Measurements from ENCODE around the gene RECK. TPM values are rescaled to one million over a fixed set of nuclear protein-coding genes. Genes with fewer than 3 reads are reported as not detected.

Gene RECK
- total RNA-seq, 4 donors from 2014 or later, result 7.1 to 20.0 (median 18.6) TPM

DNA sequence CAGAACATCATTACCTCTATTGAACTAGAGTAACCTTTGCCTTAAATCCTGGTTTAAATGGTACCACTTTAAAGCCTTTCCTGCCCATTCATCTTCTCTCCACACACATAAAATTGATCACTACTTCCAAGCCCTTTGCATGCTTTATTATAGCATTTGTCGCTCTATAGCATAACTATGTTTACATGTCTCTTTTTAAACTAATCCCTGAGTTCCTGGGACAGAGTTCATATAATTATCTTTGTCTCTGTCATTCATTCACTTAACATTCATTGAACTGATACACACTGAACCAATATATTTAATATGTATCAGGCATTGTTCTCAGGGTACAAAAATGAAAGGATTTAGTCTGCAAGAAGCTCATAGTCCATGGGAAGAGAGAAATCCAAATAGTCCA is 37.3 kb downstream of the RECK start:
- Histone ChIP-seq H3K27me3 (no peaks in the 10 kb centered on the region), H3K9me3 (no peaks in the 10 kb centered on the region), H3K4me3 (replicated peaks in 1 of 3) (no peak overlapping the region), H3K27ac (peak overlapping the region in 1 of 3 donors; percentile 2), H3K4me1 (peaks cover 13 to 20% of the 10 kb centered on the region in 2 donors), H3K36me3 (no peaks in the 10 kb centered on the region)
- intact Hi-C loops (cut with DNase I), result no loop called here
- DNase-seq, result no peak
- 93 to 98% methylated on average over 1 of the region's 1 CpG for WGBS, 2 donors
- TF ChIP-seq, protein P1, sequence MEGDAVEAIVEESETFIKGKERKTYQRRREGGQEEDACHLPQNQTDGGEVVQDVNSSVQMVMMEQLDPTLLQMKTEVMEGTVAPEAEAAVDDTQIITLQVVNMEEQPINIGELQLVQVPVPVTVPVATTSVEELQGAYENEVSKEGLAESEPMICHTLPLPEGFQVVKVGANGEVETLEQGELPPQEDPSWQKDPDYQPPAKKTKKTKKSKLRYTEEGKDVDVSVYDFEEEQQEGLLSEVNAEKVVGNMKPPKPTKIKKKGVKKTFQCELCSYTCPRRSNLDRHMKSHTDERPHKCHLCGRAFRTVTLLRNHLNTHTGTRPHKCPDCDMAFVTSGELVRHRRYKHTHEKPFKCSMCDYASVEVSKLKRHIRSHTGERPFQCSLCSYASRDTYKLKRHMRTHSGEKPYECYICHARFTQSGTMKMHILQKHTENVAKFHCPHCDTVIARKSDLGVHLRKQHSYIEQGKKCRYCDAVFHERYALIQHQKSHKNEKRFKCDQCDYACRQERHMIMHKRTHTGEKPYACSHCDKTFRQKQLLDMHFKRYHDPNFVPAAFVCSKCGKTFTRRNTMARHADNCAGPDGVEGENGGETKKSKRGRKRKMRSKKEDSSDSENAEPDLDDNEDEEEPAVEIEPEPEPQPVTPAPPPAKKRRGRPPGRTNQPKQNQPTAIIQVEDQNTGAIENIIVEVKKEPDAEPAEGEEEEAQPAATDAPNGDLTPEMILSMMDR (IDR thresholded peaks at IDR 0.05), result no peak

DNA sequence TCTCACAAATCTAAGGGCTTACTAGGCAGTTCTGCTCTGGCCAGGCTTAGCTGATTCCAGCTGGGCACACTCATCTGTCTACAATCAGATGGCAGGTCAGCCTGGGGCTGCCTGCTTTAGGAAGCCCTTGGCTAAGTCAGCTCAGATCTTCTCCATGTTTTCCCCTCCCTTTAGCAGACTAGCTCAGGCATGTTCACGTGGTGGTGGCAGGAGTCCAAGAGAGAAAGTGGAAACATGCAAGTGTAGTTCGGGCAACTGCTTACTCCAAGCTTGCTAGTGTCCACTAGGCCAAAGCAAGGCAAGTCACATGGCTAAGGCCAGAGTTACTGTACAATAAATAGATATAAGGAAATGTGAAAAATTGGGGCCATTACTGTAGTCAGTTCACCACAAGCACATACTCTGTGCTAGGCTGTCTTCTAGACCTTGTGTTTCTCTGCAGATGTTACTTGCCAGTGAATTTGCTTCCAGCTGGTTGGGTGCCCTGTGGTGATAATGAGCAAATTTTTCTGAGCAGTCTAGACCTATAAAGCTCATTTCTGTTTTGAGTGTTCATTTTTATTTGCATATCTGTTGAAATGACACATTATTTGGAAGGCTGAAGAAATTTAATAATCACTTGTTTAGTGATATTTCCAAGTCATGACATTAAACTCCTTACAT is 38.3 kb downstream of the RECK start:
- peak; percentile 89 to 94 for DNase-seq
- TF ChIP-seq, protein P1 (IDR thresholded peaks at IDR 0.05), result no peak
- no peak for TF ChIP-seq POLR2A (IDR thresholded peaks at IDR 0.05)
- Histone ChIP-seq H3K9me3 (no peaks in the 10 kb centered on the region), H3K36me3 (no peaks in the 10 kb centered on the region), H3K4me1 (peaks cover 13 to 20% of the 10 kb centered on the region in 2 donors), H3K27ac (peak overlapping the region in 1 of 3 donors; percentile 2), H3K27me3 (no peaks in the 10 kb centered on the region), H3K4me3 (replicated peaks in 1 of 3) (no peak overlapping the region)
- intact Hi-C loops (cut with DNase I), result no loop called here
- 5 to 6% methylated on average over 2 of the region's 2 CpGs for WGBS, 2 donors

DNA sequence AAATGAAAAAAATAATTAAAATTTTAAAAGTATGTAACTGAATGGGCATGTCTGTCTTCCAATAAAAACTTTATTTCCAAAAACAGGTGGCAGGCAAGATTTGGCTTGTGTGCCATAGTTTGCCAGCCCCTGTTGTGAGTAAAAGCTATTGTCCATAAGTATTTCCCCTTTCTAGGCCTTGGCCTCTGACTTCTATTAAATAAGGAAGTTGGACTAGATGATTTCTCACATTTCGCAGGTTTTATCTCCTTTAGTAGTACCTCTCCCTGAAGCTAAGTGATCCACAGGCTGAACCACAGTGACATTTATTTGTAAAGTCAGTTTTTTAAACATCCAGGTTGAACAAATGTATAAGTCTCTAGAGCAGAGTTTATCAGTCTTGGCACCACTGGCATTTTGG is 41.3 kb downstream of the RECK start:
- Histone ChIP-seq H3K4me3 (replicated peaks in 1 of 3) (no peak overlapping the region), H3K27me3 (no peaks in the 10 kb centered on the region), H3K27ac (no peak overlapping the region), H3K36me3 (no peaks in the 10 kb centered on the region), H3K9me3 (no peaks in the 10 kb centered on the region), H3K4me1 (peaks cover 13 to 20% of the 10 kb centered on the region in 2 donors)
- 91 to 97% methylated on average over 1 of the region's 1 CpG for WGBS, 2 donors
- intact Hi-C loops (cut with DNase I), result no loop called here
- DNase-seq, result no peak
- no peak for TF ChIP-seq POLR2A (IDR thresholded peaks at IDR 0.05)
- TF ChIP-seq, protein P1 (IDR thresholded peaks at IDR 0.05), result no peak

DNA sequence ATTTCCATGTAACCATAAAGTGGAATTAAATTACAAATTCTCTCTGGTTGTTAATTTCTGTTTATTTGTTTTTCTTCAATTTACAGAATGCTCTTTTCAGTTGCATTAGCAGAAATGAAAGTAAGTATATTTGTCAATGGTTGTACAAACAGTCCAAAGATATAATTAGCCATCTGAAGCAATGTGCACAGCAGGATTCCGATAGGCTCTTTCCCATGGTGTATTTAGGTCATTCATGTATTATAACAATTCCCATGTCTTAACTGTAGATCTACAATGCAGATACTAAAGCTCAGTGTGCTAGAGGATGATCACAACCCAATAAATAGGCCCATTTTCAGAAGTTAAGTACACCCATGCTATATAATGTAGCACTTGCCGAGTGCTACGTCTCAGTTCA is 43.8 kb downstream of the RECK start:
- no peaks in the 10 kb centered on the region for H3K9me3 ChIP-seq
- no peak for DNase-seq
- no peaks in the 10 kb centered on the region for H3K27me3 ChIP-seq
- 91 to 93% methylated on average over 3 of the region's 3 CpGs for WGBS, 2 donors
- no peaks in the 10 kb centered on the region for H3K4me1 ChIP-seq
- TF ChIP-seq POLR2A (IDR thresholded peaks at IDR 0.05), result no peak
- TF ChIP-seq, protein P1 (IDR thresholded peaks at IDR 0.05), result no peak
- intact Hi-C loops (cut with DNase I), result no loop called here
- H3K4me3 ChIP-seq (replicated peaks in 1 of 3), result no peak overlapping the region
- H3K27ac ChIP-seq, result no peak overlapping the region
- H3K36me3 ChIP-seq, result no peaks in the 10 kb centered on the region

DNA sequence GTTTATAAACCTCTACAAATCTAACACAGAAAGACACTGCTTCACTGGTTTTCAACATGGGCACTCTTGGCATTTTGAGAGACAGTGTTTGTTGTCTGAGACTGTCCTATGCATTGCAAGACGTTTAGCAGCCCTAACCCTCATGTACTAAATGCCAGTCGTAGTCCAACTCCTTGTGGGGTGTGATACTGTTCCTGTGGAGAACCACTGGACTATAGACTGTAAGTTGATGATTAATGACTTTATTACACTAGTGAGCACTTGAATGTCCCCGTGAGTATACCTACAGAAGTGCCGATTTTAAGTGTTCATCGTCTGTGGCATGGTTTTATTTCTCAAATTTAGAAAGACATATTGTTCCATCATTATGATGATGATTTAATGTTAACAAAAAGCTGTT is 46.2 kb downstream of the RECK start:
- TF ChIP-seq, protein P1 (IDR thresholded peaks at IDR 0.05), result no peak
- TF ChIP-seq POLR2A (IDR thresholded peaks at IDR 0.05), result no peak
- H3K27ac ChIP-seq, result no peak overlapping the region
- intact Hi-C loops (cut with DNase I), result no loop called here
- no peaks in the 10 kb centered on the region for H3K36me3 ChIP-seq
- WGBS, 2 donors, result 78 to 81% methylated on average over 5 of the region's 5 CpGs
- DNase-seq, result no peak
- H3K27me3 ChIP-seq, result no peaks in the 10 kb centered on the region
- H3K9me3 ChIP-seq, result no peaks in the 10 kb centered on the region
- no peak overlapping the region for H3K4me3 ChIP-seq (replicated peaks in 1 of 3)
- no peaks in the 10 kb centered on the region for H3K4me1 ChIP-seq
